Endothelial cell (in vitro differentiated cells): Measurements from ENCODE around the gene ERP44. TPM values are rescaled to one million over a fixed set of nuclear protein-coding genes. Genes with fewer than 3 reads are reported as not detected.
"Not testable (repeated sequence)": the region's sequence is repeated elsewhere in the genome, so short reads cannot be mapped to it uniquely, and the experiment has no call there.

Experiments
- DNase-seq: peaks from one replicate; pipeline ENCODE4 v3.0.0; 2021; ENCODE audit warnings: low spot score
- H3K27ac Mint-ChIP-seq: one replicate; pipeline ENCODE4 v1.8.0; 2021; ENCODE audit warnings: mixed read lengths, inconsistent platforms; ENCODE audit not compliant: unreplicated experiment
- H3K27me3 Mint-ChIP-seq: one replicate; pipeline ENCODE4 v1.8.0; 2021; ENCODE audit warnings: mild to moderate bottlenecking, moderate library complexity, mixed read lengths, inconsistent platforms; ENCODE audit not compliant: unreplicated experiment
- H3K36me3 Mint-ChIP-seq: one replicate; pipeline ENCODE4 v1.8.0; 2021; ENCODE audit warnings: mild to moderate bottlenecking, low read depth, mixed read lengths, inconsistent platforms; ENCODE audit not compliant: unreplicated experiment
- H3K4me1 Mint-ChIP-seq: one replicate; pipeline ENCODE4 v1.8.0; 2021; ENCODE audit warnings: mild to moderate bottlenecking, mixed read lengths, inconsistent platforms; ENCODE audit not compliant: unreplicated experiment
- H3K4me3 Mint-ChIP-seq: one replicate; pipeline ENCODE4 v1.8.0; 2021; ENCODE audit warnings: mild to moderate bottlenecking, mixed read lengths, inconsistent platforms; ENCODE audit not compliant: unreplicated experiment
- H3K9me3 Mint-ChIP-seq: one replicate; pipeline ENCODE4 v1.8.0; 2021; ENCODE audit warnings: mixed read lengths, inconsistent platforms; ENCODE audit not compliant: unreplicated experiment
- total RNA-seq: library from RNA; stranded (reverse); fragmentation: NEBNext Ultra II Directional; extraction: Animal tissue kit (Norgen Biotek cat#: 25700); gene quantifications from one replicate; pipeline ENCODE4 v1.2.1, GENCODE V29; 2021; ENCODE audit not compliant: unreplicated experiment
- TF ChIP-seq, protein P1 (sequence below): fragments of 200-600 bp; sonication (generic); IDR thresholded peaks from one replicate; pipeline ENCODE4 v1.5.0; 2021; ENCODE audit warnings: antibody characterized with exemption; ENCODE audit not compliant: unreplicated experiment

Gene ERP44
- total RNA-seq, 1 donor from 2014 or later, result 14.5 TPM

DNA sequence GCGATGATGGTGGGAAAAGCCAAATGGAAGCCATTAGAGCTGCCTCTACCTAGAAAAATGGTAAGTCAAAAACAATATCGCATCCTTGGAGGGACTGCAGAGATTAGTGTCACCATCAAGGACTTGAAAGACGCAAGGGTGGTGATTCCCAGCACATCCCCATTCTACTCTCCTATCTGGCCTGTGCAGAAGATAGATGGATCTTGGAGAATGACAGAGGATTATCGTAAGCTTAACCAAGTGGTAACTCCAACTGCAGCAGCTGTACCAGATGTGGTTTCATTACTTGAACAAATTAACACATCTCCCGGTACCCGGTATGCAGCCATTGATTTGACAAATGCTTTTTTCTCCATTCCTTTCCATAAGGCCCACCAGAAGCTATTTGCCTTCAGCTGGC, 23.8 kb downstream of the ERP44 start:
- Mint-ChIP-seq H3K4me3 (no peak overlapping the region), H3K27ac (no peak overlapping the region), H3K27me3 (no peaks in the 10 kb centered on the region), H3K4me1 (peaks cover 18% of the 10 kb centered on the region), H3K36me3 (peaks cover 3% of the 10 kb centered on the region), H3K9me3 (no peaks in the 10 kb centered on the region)
- TF ChIP-seq, protein P1, sequence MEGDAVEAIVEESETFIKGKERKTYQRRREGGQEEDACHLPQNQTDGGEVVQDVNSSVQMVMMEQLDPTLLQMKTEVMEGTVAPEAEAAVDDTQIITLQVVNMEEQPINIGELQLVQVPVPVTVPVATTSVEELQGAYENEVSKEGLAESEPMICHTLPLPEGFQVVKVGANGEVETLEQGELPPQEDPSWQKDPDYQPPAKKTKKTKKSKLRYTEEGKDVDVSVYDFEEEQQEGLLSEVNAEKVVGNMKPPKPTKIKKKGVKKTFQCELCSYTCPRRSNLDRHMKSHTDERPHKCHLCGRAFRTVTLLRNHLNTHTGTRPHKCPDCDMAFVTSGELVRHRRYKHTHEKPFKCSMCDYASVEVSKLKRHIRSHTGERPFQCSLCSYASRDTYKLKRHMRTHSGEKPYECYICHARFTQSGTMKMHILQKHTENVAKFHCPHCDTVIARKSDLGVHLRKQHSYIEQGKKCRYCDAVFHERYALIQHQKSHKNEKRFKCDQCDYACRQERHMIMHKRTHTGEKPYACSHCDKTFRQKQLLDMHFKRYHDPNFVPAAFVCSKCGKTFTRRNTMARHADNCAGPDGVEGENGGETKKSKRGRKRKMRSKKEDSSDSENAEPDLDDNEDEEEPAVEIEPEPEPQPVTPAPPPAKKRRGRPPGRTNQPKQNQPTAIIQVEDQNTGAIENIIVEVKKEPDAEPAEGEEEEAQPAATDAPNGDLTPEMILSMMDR, result no peak
- DNase-seq, result no peak

DNA sequence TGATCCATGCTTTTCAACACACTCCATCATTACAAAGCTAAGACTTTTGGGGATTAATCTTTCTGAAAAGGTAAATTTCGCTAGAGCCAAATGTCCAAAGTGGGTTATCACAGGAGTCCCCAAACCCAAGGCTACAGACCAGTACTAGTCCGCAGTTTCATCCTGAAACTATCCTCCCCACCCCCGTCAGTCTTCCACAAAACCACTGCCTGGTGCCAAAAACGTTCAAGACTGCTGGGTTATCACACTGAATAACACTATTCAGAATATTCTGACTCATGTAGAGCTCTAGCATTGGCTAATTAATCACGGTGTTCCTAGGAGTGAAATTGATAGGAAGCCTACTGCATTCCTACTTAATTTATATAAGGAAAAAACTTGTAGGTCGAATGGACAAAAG, 24.7 kb downstream of the ERP44 start:
- Mint-ChIP-seq H3K36me3 (no peaks in the 10 kb centered on the region), H3K9me3 (no peaks in the 10 kb centered on the region), H3K27ac (no peak overlapping the region), H3K4me3 (no peak overlapping the region), H3K27me3 (no peaks in the 10 kb centered on the region), H3K4me1 (peaks cover 16% of the 10 kb centered on the region)
- DNase-seq, result no peak
- TF ChIP-seq, protein P1, result no peak

DNA sequence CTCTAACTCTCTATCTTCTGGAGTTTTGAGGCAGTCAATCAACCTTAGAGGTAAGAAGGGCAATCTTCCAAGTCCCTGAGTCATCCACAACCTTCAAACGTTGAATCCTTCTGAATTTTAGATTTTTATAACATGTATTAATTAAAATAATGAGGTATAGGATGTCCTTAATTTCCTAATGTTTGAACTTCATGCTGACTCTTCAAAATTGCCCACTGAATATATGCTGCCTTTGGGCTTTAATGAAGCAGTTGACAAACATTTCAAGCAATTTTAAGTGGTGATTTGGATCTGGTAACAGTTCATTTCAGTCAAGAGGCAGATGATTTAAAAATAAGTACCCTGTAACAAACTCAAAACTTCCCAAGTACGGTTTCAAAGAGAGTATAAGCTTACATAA, 26.0 kb downstream of the ERP44 start:
- Mint-ChIP-seq H3K4me1 (peaks cover 8% of the 10 kb centered on the region), H3K27ac (no peak overlapping the region), H3K9me3 (no peaks in the 10 kb centered on the region), H3K36me3 (no peaks in the 10 kb centered on the region), H3K4me3 (no peak overlapping the region), H3K27me3 (no peaks in the 10 kb centered on the region)
- no peak for DNase-seq
- TF ChIP-seq, protein P1, result no peak

DNA sequence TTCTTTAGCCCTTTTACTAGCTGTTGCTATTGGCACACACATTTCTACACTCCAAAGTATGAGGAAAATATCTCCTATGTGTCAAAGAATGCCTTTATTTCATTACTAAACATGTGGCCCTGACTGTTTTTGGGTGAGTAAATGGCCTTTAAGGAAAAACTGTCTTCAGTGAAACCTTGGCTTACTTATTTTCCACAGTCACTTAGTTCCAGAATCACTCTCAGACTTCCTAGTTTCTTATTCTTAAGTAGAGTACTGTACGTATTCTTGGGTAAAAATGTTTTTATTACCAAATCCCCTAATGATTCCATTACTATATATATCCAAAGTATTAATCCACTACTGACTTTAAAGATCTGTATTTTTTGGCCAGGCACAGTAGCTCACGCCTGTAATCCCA, 27.5 kb downstream of the ERP44 start:
- Mint-ChIP-seq H3K27me3 (peaks cover 5% of the 10 kb centered on the region), H3K9me3 (no peaks in the 10 kb centered on the region), H3K4me3 (no peak overlapping the region), H3K4me1 (peaks cover 5% of the 10 kb centered on the region), H3K27ac (no peak overlapping the region), H3K36me3 (peaks cover 7% of the 10 kb centered on the region)
- no peak for DNase-seq
- TF ChIP-seq, protein P1, result no peak

DNA sequence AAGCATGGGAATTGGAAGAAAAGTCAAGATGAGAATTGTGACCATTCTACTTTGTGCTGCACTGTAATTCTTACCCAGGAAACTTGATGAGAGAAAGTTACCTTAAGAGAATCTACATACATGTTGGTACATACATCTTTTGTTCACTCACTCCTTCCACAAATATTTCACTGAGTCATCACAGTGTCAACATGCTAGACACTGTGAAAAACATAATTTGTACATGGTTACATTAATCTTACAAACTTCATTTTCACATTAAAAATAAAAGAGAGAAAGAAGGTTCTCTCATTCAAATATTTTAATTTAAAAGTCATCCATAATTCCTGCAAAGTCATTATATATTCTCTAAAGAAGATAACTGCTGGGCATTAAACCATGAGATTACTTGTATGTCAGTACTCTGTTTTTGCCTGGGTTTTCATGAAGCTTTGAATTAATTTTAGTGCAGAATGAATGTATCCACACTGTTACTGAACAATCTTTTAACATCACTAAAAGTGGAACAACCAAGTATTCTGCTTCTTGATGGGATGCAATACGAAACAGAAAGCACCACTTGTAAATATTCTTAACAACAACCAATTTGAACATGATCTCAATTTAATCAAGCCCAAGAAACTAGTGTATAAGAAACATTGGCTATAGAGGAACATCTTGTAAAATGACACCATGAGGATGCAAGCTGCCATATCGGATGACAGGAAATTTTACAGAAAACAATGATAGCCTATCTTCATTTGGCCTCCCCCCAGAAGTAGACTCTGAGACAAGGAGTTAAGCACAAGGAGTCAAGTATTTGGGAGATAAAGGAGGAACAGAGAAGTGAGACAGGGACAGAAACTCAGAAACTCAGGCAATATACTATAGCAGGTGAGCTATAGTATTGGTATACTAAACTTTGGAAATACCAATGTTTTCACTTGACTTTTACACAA, 28.4 kb downstream of the ERP44 start:
- no peaks in the 10 kb centered on the region for H3K9me3 Mint-ChIP-seq
- peaks cover 5% of the 10 kb centered on the region for H3K27me3 Mint-ChIP-seq
- TF ChIP-seq, protein P1, result no peak
- no peak overlapping the region for H3K27ac Mint-ChIP-seq
- DNase-seq, result no peak
- peaks cover 8% of the 10 kb centered on the region for H3K36me3 Mint-ChIP-seq
- no peak overlapping the region for H3K4me3 Mint-ChIP-seq
- H3K4me1 Mint-ChIP-seq, result peaks cover 5% of the 10 kb centered on the region

DNA sequence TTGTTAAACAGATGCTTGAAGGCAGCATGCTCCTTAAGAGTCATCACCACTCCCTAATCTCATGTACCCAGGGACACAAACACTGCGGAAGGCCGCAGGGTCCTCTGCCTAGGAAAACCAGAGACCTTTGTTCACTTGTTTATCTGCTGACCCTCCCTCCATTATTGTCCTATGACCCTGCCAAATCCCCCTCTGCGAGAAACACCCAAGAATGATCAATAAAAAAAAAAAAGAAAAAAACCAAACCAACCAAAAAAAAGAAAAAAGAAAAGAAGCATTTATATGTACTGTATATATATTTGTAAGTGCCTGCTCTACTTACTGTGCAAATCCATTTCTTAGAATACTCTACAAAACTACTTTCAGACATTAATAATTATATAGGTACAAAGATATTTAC, 29.7 kb downstream of the ERP44 start:
- H3K27me3 Mint-ChIP-seq, H3K4me3 Mint-ChIP-seq, H3K27ac Mint-ChIP-seq, H3K9me3 Mint-ChIP-seq, H3K36me3 Mint-ChIP-seq, DNase-seq, H3K4me1 Mint-ChIP-seq: not testable (repeated sequence)

DNA sequence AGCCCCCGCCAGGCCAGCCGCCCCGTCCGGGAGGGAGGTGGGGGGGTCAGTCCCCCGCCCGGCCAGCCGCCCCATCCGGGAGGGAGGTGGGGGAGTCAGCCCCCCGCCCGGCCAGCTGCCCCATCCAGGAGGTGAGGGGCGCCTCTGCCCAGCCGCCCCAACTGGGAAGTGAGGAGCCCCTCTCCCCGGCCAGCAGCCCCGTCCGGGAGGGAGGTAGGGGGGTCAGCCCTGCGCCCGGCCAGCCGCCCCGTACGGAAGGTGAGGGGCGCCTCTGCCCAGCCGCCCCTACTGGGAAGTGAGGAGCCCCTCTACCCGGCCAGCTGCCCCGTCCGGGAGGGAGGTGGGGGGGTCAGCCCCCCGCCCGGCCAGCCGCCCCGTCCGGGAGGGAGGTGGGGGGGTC, 30.8 kb downstream of the ERP44 start:
- not testable (repeated sequence) for H3K4me3 Mint-ChIP-seq, H3K27me3 Mint-ChIP-seq, H3K36me3 Mint-ChIP-seq, H3K27ac Mint-ChIP-seq, H3K9me3 Mint-ChIP-seq, DNase-seq
- peaks cover 12% of the 10 kb centered on the region for H3K4me1 Mint-ChIP-seq
